GM23338 (cell line): Measurements from ENCODE around the gene DLG2. TPM values are rescaled to one million over a fixed set of nuclear protein-coding genes. Genes with fewer than 3 reads are reported as not detected.

Experiments used
- ATAC-seq: fragments of 200-7000 bp; cut with Tn5 transposase; 3 replicates; pipeline ENCODE4 v1.9.1; 2020
- DNase-seq: peaks from one replicate; pipeline ENCODE4 v3.0.0-alpha.2; 2015; ENCODE audit warnings: low spot score
- H2AFZ ChIP-seq: fragments of 200-600 bp; sonication (generic); 2 replicates; pipeline ENCODE4 v1.8.0; 2016; ENCODE audit warnings: antibody characterized with exemption, mild to moderate bottlenecking, moderate library complexity
- H3F3A ChIP-seq: fragments of 200-600 bp; sonication (generic); replicated peaks from 2 replicates; pipeline ENCODE4 v1.8.0; 2017; ENCODE audit warnings: antibody characterized with exemption, mixed run types, low read depth
- H3K27ac ChIP-seq: fragments of 200-600 bp; sonication (generic); 2 replicates; pipeline ENCODE4 v1.6.1; 2016; ENCODE audit warnings: low read depth
- H3K27me3 ChIP-seq: fragments of 200-600 bp; sonication (generic); 2 replicates; pipeline ENCODE4 v1.8.0; 2016; ENCODE audit warnings: mild to moderate bottlenecking, mixed run types, moderate library complexity; ENCODE audit not compliant: insufficient read depth
- H3K36me3 ChIP-seq: fragments of 200-600 bp; sonication (generic); 2 replicates; pipeline ENCODE4 v1.8.0; 2016; ENCODE audit warnings: mild to moderate bottlenecking; ENCODE audit not compliant: insufficient read depth
- H3K4me1 ChIP-seq: fragments of 200-600 bp; sonication (generic); 2 replicates; pipeline ENCODE4 v1.8.0; 2016; ENCODE audit warnings: mild to moderate bottlenecking, moderate library complexity; ENCODE audit not compliant: insufficient read depth
- H3K4me2 ChIP-seq: fragments of 200-600 bp; sonication (generic); 2 replicates; pipeline ENCODE4 v1.7.1; 2017; ENCODE audit warnings: mixed run types
- H3K4me3 ChIP-seq: fragments of 200-600 bp; sonication (generic); 2 replicates; pipeline ENCODE4 v1.6.1; 2016; ENCODE audit warnings: mixed run types
- H3K79me2 ChIP-seq: fragments of 200-600 bp; sonication (generic); replicated peaks from 2 replicates; pipeline ENCODE4 v1.8.0; 2017; ENCODE audit warnings: mild to moderate bottlenecking; ENCODE audit not compliant: insufficient read depth
- H3K9me2 ChIP-seq: fragments of 200-600 bp; sonication (generic); 2 replicates; pipeline ENCODE4 v1.8.0; 2017; ENCODE audit not compliant: insufficient read depth
- H4K20me1 ChIP-seq: fragments of 200-600 bp; sonication (generic); replicated peaks from 2 replicates; pipeline ENCODE4 v1.8.0; 2017; ENCODE audit warnings: mild to moderate bottlenecking; ENCODE audit not compliant: insufficient read depth
- H3K27ac Mint-ChIP-seq: 2 replicates; pipeline ENCODE4 v1.8.0; 2020; ENCODE audit warnings: inconsistent platforms, mild to moderate bottlenecking, moderate library complexity, mixed read lengths
- H3K27me3 Mint-ChIP-seq: 3 replicates; pipeline ENCODE4 v1.8.0; 2022; ENCODE audit warnings: low read depth, mild to moderate bottlenecking, moderate library complexity, mixed read lengths, inconsistent platforms; ENCODE audit not compliant: insufficient read depth, poor library complexity
- H3K36me3 Mint-ChIP-seq: 3 replicates; pipeline ENCODE4 v1.8.0; 2021; ENCODE audit warnings: low read depth, mild to moderate bottlenecking, inconsistent platforms, moderate library complexity, mixed read lengths
- H3K4me1 Mint-ChIP-seq: 3 replicates; pipeline ENCODE4 v1.8.0; 2020; ENCODE audit warnings: mild to moderate bottlenecking, inconsistent platforms, mixed read lengths
- H3K4me3 Mint-ChIP-seq: 3 replicates; pipeline ENCODE4 v1.8.0; 2021; ENCODE audit warnings: moderate library complexity, mild to moderate bottlenecking, inconsistent platforms, mixed read lengths
- H3K9me3 Mint-ChIP-seq: 3 replicates; pipeline ENCODE4 v1.8.0; 2020; ENCODE audit warnings: moderate library complexity, mild to moderate bottlenecking, inconsistent platforms, mixed read lengths
- CREB1 ChIP-seq: fragments of 250-450 bp; sonication (Bioruptor Pico); IDR thresholded peaks from 2 replicates; pipeline ENCODE4 v1.5.0; 2020; ENCODE audit warnings: low read depth, mild to moderate bottlenecking, moderate library complexity
- CTCF ChIP-seq, 2 experiments: fragments of 200-600 bp in 1 of 2; sonication (generic) in 1 of 2; conservative IDR thresholded peaks; 2 replicates each; pipeline versions ENCODE4 v1.5.1 to v1.6.1; 2016 to 2017; ENCODE audit warnings: antibody characterized with exemption in 2 of 2, low read depth in 2 of 2, mild to moderate bottlenecking in 2 of 2, moderate library complexity in 1 of 2
- ETS1 ChIP-seq: IDR thresholded peaks from 2 replicates; pipeline ENCODE4 v1.6.1; 2016; ENCODE audit warnings: antibody characterized with exemption
- EZH2 ChIP-seq: fragments of 200-600 bp; sonication (generic); IDR thresholded peaks from one replicate; pipeline ENCODE4 v1.8.0; 2017; ENCODE audit warnings: antibody characterized with exemption, mild to moderate bottlenecking, low read depth; ENCODE audit not compliant: unreplicated experiment
- EZH2phosphoT487 ChIP-seq: fragments of 200-600 bp; sonication (generic); IDR thresholded peaks from one replicate; pipeline ENCODE4 v1.8.1; 2018; ENCODE audit warnings: antibody characterized with exemption; ENCODE audit not compliant: unreplicated experiment
- JUNB ChIP-seq: IDR thresholded peaks from one replicate; pipeline ENCODE4 v1.6.1; 2016; ENCODE audit warnings: antibody characterized with exemption; ENCODE audit not compliant: unreplicated experiment
- NANOG ChIP-seq: IDR thresholded peaks from 2 replicates; pipeline ENCODE4 v1.6.1; 2016; ENCODE audit warnings: antibody characterized with exemption, borderline replicate concordance
- POLR2AphosphoS5 ChIP-seq: IDR thresholded peaks from 2 replicates; pipeline ENCODE4 v1.6.1; 2016; ENCODE audit warnings: antibody characterized with exemption, low read depth
- REST ChIP-seq: IDR thresholded peaks from one replicate; pipeline ENCODE4 v1.6.1; 2018; ENCODE audit warnings: antibody characterized with exemption; ENCODE audit not compliant: unreplicated experiment
- STAT1 ChIP-seq: IDR thresholded peaks from one replicate; pipeline ENCODE4 v1.6.1; 2016; ENCODE audit warnings: antibody characterized with exemption; ENCODE audit not compliant: unreplicated experiment
- ZNF114 ChIP-seq: fragments of 250-450 bp; sonication (Bioruptor Pico); IDR thresholded peaks from 2 replicates; pipeline ENCODE4 v1.5.0; 2020; ENCODE audit warnings: mild to moderate bottlenecking, moderate library complexity
- ZNF331 ChIP-seq: fragments of 250-450 bp; sonication (Bioruptor Pico); IDR thresholded peaks from 2 replicates; pipeline ENCODE4 v1.5.0; 2020; ENCODE audit warnings: low read depth, mild to moderate bottlenecking, moderate library complexity
- polyA plus RNA-seq: library from polyadenylated mRNA; unstranded; fragments of >200 nt; fragmentation: Nextera tagmentation; extraction: Ambion mirVana; gene quantifications from 2 replicates; pipeline ENCODE4 v1.2.1, GENCODE V29; 2016
- total RNA-seq: library from RNA; depleted of rRNA; stranded (reverse); fragments of >200 nt; shearing (Covaris generic); gene quantifications from 2 replicates; pipeline ENCODE4 v1.2.3, GENCODE V29; 2014

Gene DLG2
- total and polyA plus RNA-seq, 2 experiments from 2014 or later, result 19.8 to 21.5 TPM

GRCh38 chr11:83840326-83840725, 1786.8 kb downstream of the DLG2 start:
- ATAC-seq (no peak), DNase-seq (no peak)
- H4K20me1 ChIP-seq, result no peaks in the 10 kb centered on the region
- TF ChIP-seq REST (no peak), CTCF (conservative IDR thresholded peaks at IDR 0.05; ENCODE audit: low read depth in 2 of 2) (no peak), STAT1 (no peak), CREB1 (CRISPR knock-in tag) (no peak), ZNF114 (CRISPR knock-in tag) (no peak), JUNB (no peak), ZNF331 (no peak), EZH2 (no peak), POLR2AphosphoS5 (no peak), ETS1 (no peak), NANOG (no peak), EZH2phosphoT487 (no peak)
- no peak overlapping the region for H3K4me3 ChIP-seq
- no peaks in the 10 kb centered on the region for H3K9me2 ChIP-seq
- no peak overlapping the region for H3K4me2 ChIP-seq
- no peak overlapping the region for H2AFZ ChIP-seq
- H3K27ac ChIP-seq, result no peak overlapping the region
- no peaks in the 10 kb centered on the region for H3K9me3 Mint-ChIP-seq
- no peaks in the 10 kb centered on the region for H3K36me3 ChIP-seq
- H3K4me3 Mint-ChIP-seq, result no peak overlapping the region
- H3K4me1 Mint-ChIP-seq, result peaks cover 5% of the 10 kb centered on the region; the same call in 1 of the 3 replicates
- H3K36me3 Mint-ChIP-seq, result no peaks in the 10 kb centered on the region
- no peaks in the 10 kb centered on the region for H3F3A ChIP-seq
- H3K4me1 ChIP-seq, result no peaks in the 10 kb centered on the region
- H3K79me2 ChIP-seq, result no peaks in the 10 kb centered on the region
- H3K27me3 Mint-ChIP-seq, result no peaks in the 10 kb centered on the region
- H3K27me3 ChIP-seq, result no peaks in the 10 kb centered on the region
- no peak overlapping the region for H3K27ac Mint-ChIP-seq
